ENCODE measurements around the gene PLET1. TPM values are rescaled to one million over a fixed set of nuclear protein-coding genes. Genes with fewer than 3 reads are reported as not detected.
"Not testable (repeated sequence)": the region's sequence is repeated elsewhere in the genome, so short reads cannot be mapped to it uniquely, and the experiment has no call there.

The PLET1 gene
- total RNA-seq, 2 experiments from 2014 or later: not detected

DNA sequence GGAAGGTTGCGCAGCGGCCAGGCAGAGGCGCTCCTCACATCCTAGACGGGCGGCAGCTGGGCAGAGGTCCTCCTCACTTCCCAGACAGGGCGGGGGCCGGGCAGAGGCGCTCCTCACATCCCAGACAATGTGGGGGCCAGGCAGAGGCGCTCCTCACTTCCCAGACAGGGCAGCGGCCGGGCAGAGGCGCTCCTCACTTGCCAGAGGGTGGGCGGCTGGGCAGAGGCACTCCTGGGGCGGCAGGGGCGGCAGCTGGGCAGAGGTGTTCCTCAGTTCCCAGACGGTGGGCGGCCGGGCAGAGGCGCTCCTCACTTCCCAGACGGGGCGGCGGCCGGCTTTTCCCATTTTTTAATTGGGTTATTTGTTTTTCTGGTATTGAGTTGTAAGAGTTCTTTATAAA is 54.6 kb downstream of the PLET1 start:
- Histone ChIP-seq H3K79me2 (ENCODE audit: insufficient read depth, low read depth, low read length) (no peaks in the 10 kb centered on the region), H3K27ac (ENCODE audit: low read depth, low read length, poor library complexity, severe bottlenecking) (no peak overlapping the region), H3K36me3 (ENCODE audit: insufficient read depth, low read length) (no peaks in the 10 kb centered on the region), H4K20me1 (ENCODE audit: insufficient read depth, low read length) (no peaks in the 10 kb centered on the region), H3K9me2 (ENCODE audit: insufficient read depth, low read length) (no peaks in the 10 kb centered on the region), H3K4me2 (ENCODE audit: low read length) (no peak overlapping the region), H3K4me1 (ENCODE audit: insufficient read depth, low read length, poor library complexity, severe bottlenecking) (no peaks in the 10 kb centered on the region), H2AFZ (ENCODE audit: low read length) (no peak overlapping the region), H3K4me3 (ENCODE audit: low read depth, low read length, poor library complexity, severe bottlenecking) (no peak overlapping the region), H3K9me3 (ENCODE audit: low read length) (no peaks in the 10 kb centered on the region)
- CTCF ChIA-PET (ENCODE audit: unreplicated experiment): no interaction called here
- intact Hi-C loops (cut with micrococcal nuclease; ENCODE audit: unreplicated experiment): no loop called here
- BruUV-seq (replicated peaks): no TSS peak
- no peak for TF ChIP-seq EZH2phosphoT487 (IDR thresholded peaks at IDR 0.05; ENCODE audit: borderline replicate concordance, low read depth, low read length)
- TF ChIP-seq, protein P1, sequence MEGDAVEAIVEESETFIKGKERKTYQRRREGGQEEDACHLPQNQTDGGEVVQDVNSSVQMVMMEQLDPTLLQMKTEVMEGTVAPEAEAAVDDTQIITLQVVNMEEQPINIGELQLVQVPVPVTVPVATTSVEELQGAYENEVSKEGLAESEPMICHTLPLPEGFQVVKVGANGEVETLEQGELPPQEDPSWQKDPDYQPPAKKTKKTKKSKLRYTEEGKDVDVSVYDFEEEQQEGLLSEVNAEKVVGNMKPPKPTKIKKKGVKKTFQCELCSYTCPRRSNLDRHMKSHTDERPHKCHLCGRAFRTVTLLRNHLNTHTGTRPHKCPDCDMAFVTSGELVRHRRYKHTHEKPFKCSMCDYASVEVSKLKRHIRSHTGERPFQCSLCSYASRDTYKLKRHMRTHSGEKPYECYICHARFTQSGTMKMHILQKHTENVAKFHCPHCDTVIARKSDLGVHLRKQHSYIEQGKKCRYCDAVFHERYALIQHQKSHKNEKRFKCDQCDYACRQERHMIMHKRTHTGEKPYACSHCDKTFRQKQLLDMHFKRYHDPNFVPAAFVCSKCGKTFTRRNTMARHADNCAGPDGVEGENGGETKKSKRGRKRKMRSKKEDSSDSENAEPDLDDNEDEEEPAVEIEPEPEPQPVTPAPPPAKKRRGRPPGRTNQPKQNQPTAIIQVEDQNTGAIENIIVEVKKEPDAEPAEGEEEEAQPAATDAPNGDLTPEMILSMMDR (conservative IDR thresholded peaks at IDR 0.05; ENCODE audit: low read length): no peak
- DNase-seq (ENCODE audit: low spot score): no peak
- POLR2A ChIA-PET: interaction anchor here (0.7 kb wide), 1 partner anchor 37 kb away, joined by 3 read pairs; no protein-coding TSS in a partner anchor

DNA sequence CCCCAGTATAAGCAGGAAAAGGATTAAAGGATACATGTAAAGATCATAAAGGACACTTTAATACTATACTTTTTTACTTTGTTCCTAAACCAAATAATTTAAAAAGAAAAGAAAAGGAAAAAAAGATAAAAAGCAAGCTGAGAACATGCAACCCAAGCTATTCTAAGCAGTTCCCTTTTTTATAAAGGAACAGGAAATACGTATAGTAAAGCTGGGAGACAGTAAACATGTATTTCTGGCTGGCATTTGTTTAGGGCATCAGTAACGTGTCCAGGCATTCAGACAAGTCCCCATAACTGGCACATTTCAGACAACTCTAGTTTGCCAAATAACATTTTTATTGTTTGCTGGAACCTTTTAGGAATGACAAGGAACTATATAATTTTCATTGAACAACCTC is 60.4 kb downstream of the PLET1 start:
- TF ChIP-seq, protein P1 (conservative IDR thresholded peaks at IDR 0.05; ENCODE audit: low read length): no peak
- no peak for TF ChIP-seq EZH2phosphoT487 (IDR thresholded peaks at IDR 0.05; ENCODE audit: borderline replicate concordance, low read depth, low read length)
- no peaks in the 10 kb centered on the region for H3K9me3 ChIP-seq (ENCODE audit: low read length)
- no peaks in the 10 kb centered on the region for H3K9me2 ChIP-seq (ENCODE audit: insufficient read depth, low read length)
- H3K4me1 ChIP-seq (ENCODE audit: insufficient read depth, low read length, poor library complexity, severe bottlenecking): no peaks in the 10 kb centered on the region
- no TSS peak for BruUV-seq (replicated peaks)
- no peak overlapping the region for H3K4me3 ChIP-seq (ENCODE audit: low read depth, low read length, poor library complexity, severe bottlenecking)
- no peaks in the 10 kb centered on the region for H3K36me3 ChIP-seq (ENCODE audit: insufficient read depth, low read length)
- no peak overlapping the region for H2AFZ ChIP-seq (ENCODE audit: low read length)
- CTCF ChIA-PET (ENCODE audit: unreplicated experiment): no interaction called here
- DNase-seq (ENCODE audit: low spot score): no peak
- intact Hi-C loops (cut with micrococcal nuclease; ENCODE audit: unreplicated experiment): no loop called here
- POLR2A ChIA-PET: interaction anchor here (1.3 kb wide), 1 partner anchor 12 kb away, joined by 5 read pairs; no protein-coding TSS in a partner anchor
- H3K27ac ChIP-seq (ENCODE audit: low read depth, low read length, poor library complexity, severe bottlenecking): no peak overlapping the region
- H3K79me2 ChIP-seq (ENCODE audit: insufficient read depth, low read depth, low read length): no peaks in the 10 kb centered on the region
- no peaks in the 10 kb centered on the region for H4K20me1 ChIP-seq (ENCODE audit: insufficient read depth, low read length)
- H3K4me2 ChIP-seq (ENCODE audit: low read length): no peak overlapping the region

DNA sequence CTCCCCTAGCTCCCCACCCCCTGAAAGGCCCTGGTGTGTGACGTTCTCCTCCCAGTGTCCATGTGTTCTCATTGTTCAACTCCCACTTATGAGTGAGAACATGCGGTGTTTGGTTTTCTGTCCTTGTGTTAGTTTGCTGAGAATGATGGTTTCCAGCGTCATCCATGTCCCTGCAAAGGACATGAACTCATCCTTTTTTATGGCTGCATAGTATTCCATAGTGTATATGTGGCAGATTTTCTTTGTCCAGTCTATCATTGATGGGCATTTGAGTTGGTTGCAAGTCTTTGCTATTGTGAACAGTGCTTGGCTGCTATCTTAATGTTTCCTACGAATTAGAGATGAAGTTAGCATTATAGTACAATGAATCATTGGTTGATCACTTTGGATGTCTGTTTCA is 61.6 kb downstream of the PLET1 start:
- CTCF ChIA-PET (ENCODE audit: unreplicated experiment); H4K20me1 ChIP-seq (ENCODE audit: insufficient read depth, low read length): not testable (repeated sequence)
- POLR2A ChIA-PET: interaction anchor here (0.6 to 1.3 kb wide), 2 partner anchors 11 to 24 kb away, joined by 4 to 5 read pairs; no protein-coding TSS in a partner anchor

More for the DNA sequence above, 61.6 kb downstream of the PLET1 start:
- H2AFZ ChIP-seq (ENCODE audit: low read length); H3K36me3 ChIP-seq (ENCODE audit: insufficient read depth, low read length); H3K27ac ChIP-seq (ENCODE audit: low read depth, low read length, poor library complexity, severe bottlenecking); DNase-seq (ENCODE audit: low spot score); H3K9me2 ChIP-seq (ENCODE audit: insufficient read depth, low read length); H3K4me1 ChIP-seq (ENCODE audit: insufficient read depth, low read length, poor library complexity, severe bottlenecking); intact Hi-C loops (cut with micrococcal nuclease; ENCODE audit: unreplicated experiment); H3K79me2 ChIP-seq (ENCODE audit: insufficient read depth, low read depth, low read length); H3K4me2 ChIP-seq (ENCODE audit: low read length); H3K9me3 ChIP-seq (ENCODE audit: low read length); H3K4me3 ChIP-seq (ENCODE audit: low read depth, low read length, poor library complexity, severe bottlenecking); BruUV-seq (replicated peaks): not testable (repeated sequence)

Small RNA genes within 50 kb of the gene (small RNA-seq; reads per million reads assigned to genes)
- not detected for gene MRPS36P4

Other genes starting within 250 kb of the PLET1 start
- gene DLAT, start 235.5 kb downstream of the PLET1 start, total RNA-seq (2014; rRNA removed; shearing (Covaris generic)): 34.5 and 42.0 TPM in 2 replicates
- gene DLAT, start 235.5 kb downstream of the PLET1 start, total RNA-seq (2022): 46.0 and 54.1 TPM in 2 replicates
- 0.95 and 1.3 TPM in 2 replicates for gene PIH1D2, start 186.8 kb downstream of the PLET1 start, total RNA-seq (2014; rRNA removed; shearing (Covaris generic))
- 0.61 and 2.6 TPM in 2 replicates for gene PIH1D2, start 186.8 kb downstream of the PLET1 start, total RNA-seq (2022)
- gene NKAPD1, start 186.6 kb downstream of the PLET1 start, total RNA-seq (2014; rRNA removed; shearing (Covaris generic)): 21.3 and 39.6 TPM in 2 replicates
- 30.7 and 31.1 TPM in 2 replicates for gene NKAPD1, start 186.6 kb downstream of the PLET1 start, total RNA-seq (2022)
- 71.3 and 94.3 TPM in 2 replicates for gene TIMM8B, start 174.1 kb downstream of the PLET1 start, total RNA-seq (2014; rRNA removed; shearing (Covaris generic))
- gene TIMM8B, start 174.1 kb downstream of the PLET1 start, total RNA-seq (2022): 41.3 and 58.2 TPM in 2 replicates
- 43.5 and 58.8 TPM in 2 replicates for gene SDHD, start 174.0 kb downstream of the PLET1 start, total RNA-seq (2014; rRNA removed; shearing (Covaris generic))
- 77.1 and 85.6 TPM in 2 replicates for gene SDHD, start 174.0 kb downstream of the PLET1 start, total RNA-seq (2022)
- gene IL18, start 96.8 kb downstream of the PLET1 start, total RNA-seq (2014; rRNA removed; shearing (Covaris generic)): not detected in 2 replicates
- not detected in 2 replicates for gene IL18, start 96.8 kb downstream of the PLET1 start, total RNA-seq (2022)
- 0.44 and 0.72 TPM in 2 replicates for gene TEX12, start 93.5 kb downstream of the PLET1 start, total RNA-seq (2014; rRNA removed; shearing (Covaris generic))
- 0.50 and 0.59 TPM in 2 replicates for gene TEX12, start 93.5 kb downstream of the PLET1 start, total RNA-seq (2022)
- gene BCO2, start 85.3 kb downstream of the PLET1 start, total RNA-seq (2014; rRNA removed; shearing (Covaris generic)): 0.60 and 1.4 TPM in 2 replicates
- gene BCO2, start 85.3 kb downstream of the PLET1 start, total RNA-seq (2022): 0.90 and 1.2 TPM in 2 replicates
- gene PTS, start 34.4 kb downstream of the PLET1 start, total RNA-seq (2014; rRNA removed; shearing (Covaris generic)): 22.6 and 28.7 TPM in 2 replicates
- gene PTS, start 34.4 kb downstream of the PLET1 start, total RNA-seq (2022): 37.8 and 40.4 TPM in 2 replicates